Measurements from ENCODE around the gene ASB13. TPM values are rescaled to one million over a fixed set of nuclear protein-coding genes. Genes with fewer than 3 reads are reported as not detected.

The ASB13 gene
- total RNA-seq, 1 donor from 2014 or later: 28.2 TPM

DNA sequence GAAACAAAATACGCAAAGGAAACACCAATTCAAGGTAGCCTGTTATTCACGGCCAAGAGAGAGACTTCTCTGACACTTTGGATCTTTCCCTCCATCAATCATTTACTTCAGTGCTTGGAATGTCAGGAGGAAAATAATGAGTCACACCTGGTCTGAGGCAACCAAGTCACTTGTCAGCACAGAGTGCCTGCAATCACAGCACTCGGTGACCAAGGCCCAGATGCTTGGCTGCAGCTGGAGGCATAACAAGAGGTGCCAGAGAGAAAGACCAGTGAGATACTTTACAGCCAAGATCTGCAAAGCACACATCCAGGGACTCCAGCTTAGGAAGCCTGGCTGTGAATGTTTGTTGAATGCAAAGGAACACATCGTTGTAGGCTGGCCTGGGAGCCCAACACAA, 33.9 kb downstream of the ASB13 start:
- no peak for DNase-seq (ENCODE audit: extremely low spot score, unreplicated experiment)
- Mint-ChIP-seq H3K27me3 (no peaks in the 10 kb centered on the region), H3K9me3 (no peaks in the 10 kb centered on the region), H3K4me3 (peak overlapping the region; percentile 19), H3K36me3 (no peaks in the 10 kb centered on the region), H3K27ac (peak overlapping the region; percentile 70), H3K4me1 (ENCODE audit: unreplicated experiment) (peaks cover 38% of the 10 kb centered on the region)
- TF ChIP-seq, protein P1, sequence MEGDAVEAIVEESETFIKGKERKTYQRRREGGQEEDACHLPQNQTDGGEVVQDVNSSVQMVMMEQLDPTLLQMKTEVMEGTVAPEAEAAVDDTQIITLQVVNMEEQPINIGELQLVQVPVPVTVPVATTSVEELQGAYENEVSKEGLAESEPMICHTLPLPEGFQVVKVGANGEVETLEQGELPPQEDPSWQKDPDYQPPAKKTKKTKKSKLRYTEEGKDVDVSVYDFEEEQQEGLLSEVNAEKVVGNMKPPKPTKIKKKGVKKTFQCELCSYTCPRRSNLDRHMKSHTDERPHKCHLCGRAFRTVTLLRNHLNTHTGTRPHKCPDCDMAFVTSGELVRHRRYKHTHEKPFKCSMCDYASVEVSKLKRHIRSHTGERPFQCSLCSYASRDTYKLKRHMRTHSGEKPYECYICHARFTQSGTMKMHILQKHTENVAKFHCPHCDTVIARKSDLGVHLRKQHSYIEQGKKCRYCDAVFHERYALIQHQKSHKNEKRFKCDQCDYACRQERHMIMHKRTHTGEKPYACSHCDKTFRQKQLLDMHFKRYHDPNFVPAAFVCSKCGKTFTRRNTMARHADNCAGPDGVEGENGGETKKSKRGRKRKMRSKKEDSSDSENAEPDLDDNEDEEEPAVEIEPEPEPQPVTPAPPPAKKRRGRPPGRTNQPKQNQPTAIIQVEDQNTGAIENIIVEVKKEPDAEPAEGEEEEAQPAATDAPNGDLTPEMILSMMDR (conservative IDR thresholded peaks at IDR 0.05): no peak

DNA sequence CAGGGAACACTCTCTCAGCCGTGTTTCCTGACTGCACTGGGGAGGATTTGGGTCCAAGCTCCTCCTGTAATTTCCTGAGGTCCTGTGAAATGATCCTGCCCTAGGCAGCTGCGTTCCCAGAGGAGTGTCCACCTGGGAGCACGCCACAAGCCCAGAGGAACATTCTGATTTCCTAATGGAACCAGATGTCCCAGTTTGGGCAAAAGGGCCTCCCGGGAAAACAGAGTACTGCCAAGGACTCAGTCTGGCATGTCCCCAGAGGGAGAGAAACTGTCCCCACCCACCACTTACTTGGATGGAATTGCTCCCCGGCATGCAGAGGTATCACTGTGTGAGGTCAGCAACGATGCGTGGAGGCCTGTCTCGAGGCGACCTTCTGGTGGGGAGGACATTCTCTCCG, 34.5 kb downstream of the ASB13 start:
- Mint-ChIP-seq H3K36me3 (no peaks in the 10 kb centered on the region), H3K4me3 (peak overlapping the region; percentile 32), H3K9me3 (no peaks in the 10 kb centered on the region), H3K27me3 (no peaks in the 10 kb centered on the region), H3K4me1 (ENCODE audit: unreplicated experiment) (peaks cover 38% of the 10 kb centered on the region), H3K27ac (peak overlapping the region; percentile 70)
- no peak for DNase-seq (ENCODE audit: extremely low spot score, unreplicated experiment)
- TF ChIP-seq, protein P1 (conservative IDR thresholded peaks at IDR 0.05): no peak

DNA sequence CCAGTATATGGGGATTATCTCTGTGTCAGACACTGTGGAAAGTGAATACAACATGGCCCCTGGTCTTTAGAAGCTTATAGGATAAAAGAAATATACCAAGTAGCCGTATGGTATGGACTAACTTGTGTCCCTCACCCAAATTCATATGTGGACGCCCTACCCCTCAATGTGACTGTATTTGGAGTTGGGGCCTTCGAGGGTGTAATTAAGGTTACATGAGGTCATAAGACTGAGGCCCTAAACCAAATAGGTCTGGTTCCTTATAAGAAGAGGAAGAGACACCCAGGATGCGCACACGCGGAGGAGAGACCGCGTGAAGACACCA, 36.3 kb downstream of the ASB13 start:
- Mint-ChIP-seq H3K9me3 (no peaks in the 10 kb centered on the region), H3K27ac (no peak overlapping the region), H3K4me1 (ENCODE audit: unreplicated experiment) (peaks cover 36% of the 10 kb centered on the region), H3K27me3 (no peaks in the 10 kb centered on the region), H3K4me3 (no peak overlapping the region), H3K36me3 (no peaks in the 10 kb centered on the region)
- no peak for DNase-seq (ENCODE audit: extremely low spot score, unreplicated experiment)
- TF ChIP-seq, protein P1 (conservative IDR thresholded peaks at IDR 0.05): no peak

DNA sequence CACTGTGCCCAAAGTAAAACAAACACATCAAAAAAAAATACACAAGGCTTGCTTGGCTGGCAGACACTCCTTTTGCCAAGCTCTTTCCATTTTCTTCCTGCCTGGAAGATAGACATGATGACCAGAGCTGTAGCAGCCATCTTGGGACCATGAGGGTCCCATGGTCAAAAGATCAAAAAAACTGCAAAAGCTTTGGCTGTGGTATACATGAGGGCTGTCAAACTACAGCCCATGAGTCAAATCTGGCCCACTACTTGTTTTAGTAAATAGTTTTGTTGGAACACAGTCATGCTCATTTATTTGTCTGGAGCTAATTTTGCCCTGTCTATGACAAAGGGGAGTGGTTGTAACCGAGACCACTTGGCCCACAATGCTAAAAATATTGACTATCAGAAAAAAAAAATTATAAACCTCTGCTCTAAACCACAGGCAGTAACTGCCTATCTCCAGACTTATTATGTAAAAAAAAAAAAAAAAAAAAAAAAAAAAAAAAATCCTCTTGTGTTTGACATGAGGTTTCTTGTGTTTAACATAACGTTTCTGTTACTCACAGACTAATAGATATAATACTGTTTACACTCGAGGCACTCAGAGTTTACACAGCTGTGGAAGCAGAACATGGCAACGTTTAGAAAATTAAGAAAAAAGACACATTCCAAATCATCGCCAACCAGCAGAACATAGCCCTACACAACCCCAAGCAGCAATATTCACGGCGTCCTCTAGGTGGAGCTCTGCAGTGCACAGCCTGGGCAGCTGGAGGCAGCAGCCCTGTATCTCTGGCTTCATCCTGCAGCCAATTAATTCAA, 36.9 kb downstream of the ASB13 start:
- H3K36me3 Mint-ChIP-seq: no peaks in the 10 kb centered on the region
- no peak overlapping the region for H3K27ac Mint-ChIP-seq

DNA sequence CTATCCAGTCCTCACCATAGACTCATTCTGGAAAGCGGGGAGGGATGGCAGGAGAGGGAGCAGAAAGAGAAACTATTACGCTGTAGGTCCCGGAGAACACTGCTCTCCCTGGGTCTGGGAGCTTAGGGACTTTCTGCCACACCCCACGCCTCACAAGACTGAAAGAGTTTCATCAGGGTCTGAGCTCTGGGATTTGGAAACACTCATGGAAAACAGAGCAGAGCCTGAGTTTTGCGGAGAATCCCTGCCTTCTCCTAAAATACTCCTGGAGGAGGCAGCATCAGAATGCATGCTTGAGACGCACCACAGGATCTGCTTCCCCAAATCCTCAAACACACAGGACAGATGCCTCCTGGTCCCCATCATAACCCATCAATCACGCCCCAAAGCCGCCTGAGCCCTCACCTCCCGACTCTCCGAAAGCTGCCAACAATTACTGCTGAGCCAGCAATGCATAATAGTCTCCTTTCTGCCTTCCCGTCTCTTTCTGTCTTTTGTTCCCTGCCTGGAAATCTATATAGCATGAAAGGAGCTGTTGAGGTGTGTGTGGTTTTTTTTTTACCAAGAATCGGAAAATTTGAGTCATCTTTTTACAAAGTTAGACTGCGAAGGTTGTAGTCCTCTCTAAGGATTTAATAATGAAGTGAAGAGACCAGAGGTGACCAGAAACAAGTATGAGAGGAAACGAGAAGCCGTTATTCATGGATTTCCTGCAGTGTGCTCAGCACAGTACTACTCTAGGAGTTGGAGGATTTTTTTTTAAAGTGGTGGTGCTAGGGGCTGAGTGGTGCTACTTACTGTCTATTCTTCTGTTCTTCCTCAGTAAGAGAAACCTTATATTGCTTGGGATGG, 37.7 kb downstream of the ASB13 start:
- Mint-ChIP-seq H3K27ac (peak overlapping the region; percentile 45), H3K4me1 (ENCODE audit: unreplicated experiment) (peaks cover 30% of the 10 kb centered on the region), H3K27me3 (no peaks in the 10 kb centered on the region), H3K36me3 (no peaks in the 10 kb centered on the region), H3K9me3 (no peaks in the 10 kb centered on the region), H3K4me3 (peak overlapping the region; percentile 58)
- TF ChIP-seq, protein P1 (conservative IDR thresholded peaks at IDR 0.05): no peak
- DNase-seq (ENCODE audit: extremely low spot score, unreplicated experiment): no peak

More for the DNA sequence above, 36.9 kb downstream of the ASB13 start:
- no peaks in the 10 kb centered on the region for H3K9me3 Mint-ChIP-seq
- no peak for DNase-seq (ENCODE audit: extremely low spot score, unreplicated experiment)
- H3K4me1 Mint-ChIP-seq (ENCODE audit: unreplicated experiment): peaks cover 31% of the 10 kb centered on the region
- TF ChIP-seq, protein P1 (conservative IDR thresholded peaks at IDR 0.05): peak; percentile 87
- no peaks in the 10 kb centered on the region for H3K27me3 Mint-ChIP-seq
- H3K4me3 Mint-ChIP-seq: no peak overlapping the region

All from type B pancreatic cell (in vitro differentiated cells).